ENCODE results near the gene FES.

DNA sequence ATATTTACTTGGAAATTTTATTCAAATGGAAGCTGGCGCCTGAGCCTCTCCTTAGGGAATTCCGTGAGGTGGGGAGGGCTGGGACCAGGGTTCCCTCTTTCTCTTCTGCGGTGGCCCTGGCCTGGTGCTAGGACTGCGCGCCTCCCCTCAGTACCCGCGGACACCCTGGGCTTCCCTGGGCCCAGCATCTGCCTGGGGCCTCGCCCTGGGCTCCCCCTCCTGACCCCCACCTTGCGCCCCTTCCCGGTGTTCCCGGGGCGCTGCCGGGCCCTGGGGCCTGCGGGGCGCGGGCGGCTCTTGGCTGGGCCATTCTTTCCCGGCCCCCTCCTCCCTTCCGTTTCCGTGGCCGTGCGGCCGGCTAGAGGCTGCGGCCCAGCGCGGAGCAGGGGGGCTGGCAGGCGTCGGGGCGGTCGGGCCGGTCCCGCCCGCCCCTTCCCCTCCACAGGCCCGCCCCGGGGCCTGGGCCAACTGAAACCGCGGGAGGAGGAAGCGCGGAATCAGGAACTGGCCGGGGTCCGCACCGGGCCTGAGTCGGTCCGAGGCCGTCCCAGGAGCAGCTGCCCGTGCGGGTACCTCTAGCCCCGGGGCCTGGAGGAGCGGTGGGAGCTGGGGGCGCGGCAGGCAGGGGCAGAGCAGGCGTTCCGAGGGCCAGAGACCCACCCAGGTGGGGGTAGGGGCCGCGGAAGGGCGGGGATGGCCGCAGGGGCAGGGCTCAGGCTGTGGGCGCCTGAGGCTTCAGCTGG lies at the start of gene FES:
- TF ChIP-seq POLR2A (IDR thresholded peaks at IDR 0.05) (peak; percentile 71), CTCF (IDR thresholded peaks at IDR 0.05) (no peak)
